ENCODE measurements around the gene OR2T35. TPM values are rescaled to one million over a fixed set of nuclear protein-coding genes. Genes with fewer than 3 reads are reported as not detected.

Gene OR2T35
- total and polyA plus RNA-seq, 2 experiments from 2014 or later = not detected

DNA sequence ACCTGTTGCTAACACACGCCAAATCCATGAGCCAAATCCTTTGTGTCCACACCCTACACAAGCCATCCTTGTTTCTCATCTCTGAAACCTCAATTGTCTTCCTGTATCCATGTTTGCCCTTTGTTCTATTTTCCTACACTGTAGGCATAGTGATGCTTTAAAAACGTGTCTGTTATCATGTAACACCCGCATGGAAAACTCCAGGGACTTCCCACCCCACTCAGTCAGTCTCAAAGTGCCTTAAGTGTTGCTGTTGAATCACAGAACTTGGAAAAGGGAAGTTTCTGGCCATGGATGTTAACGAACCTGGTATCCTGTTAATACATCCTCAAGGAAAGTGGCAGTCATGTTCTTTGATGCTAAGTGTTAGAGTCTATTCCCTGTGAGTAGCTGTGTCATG is 19.9 kb downstream of the OR2T35 start (continued):
- TF ChIP-seq, protein P1, sequence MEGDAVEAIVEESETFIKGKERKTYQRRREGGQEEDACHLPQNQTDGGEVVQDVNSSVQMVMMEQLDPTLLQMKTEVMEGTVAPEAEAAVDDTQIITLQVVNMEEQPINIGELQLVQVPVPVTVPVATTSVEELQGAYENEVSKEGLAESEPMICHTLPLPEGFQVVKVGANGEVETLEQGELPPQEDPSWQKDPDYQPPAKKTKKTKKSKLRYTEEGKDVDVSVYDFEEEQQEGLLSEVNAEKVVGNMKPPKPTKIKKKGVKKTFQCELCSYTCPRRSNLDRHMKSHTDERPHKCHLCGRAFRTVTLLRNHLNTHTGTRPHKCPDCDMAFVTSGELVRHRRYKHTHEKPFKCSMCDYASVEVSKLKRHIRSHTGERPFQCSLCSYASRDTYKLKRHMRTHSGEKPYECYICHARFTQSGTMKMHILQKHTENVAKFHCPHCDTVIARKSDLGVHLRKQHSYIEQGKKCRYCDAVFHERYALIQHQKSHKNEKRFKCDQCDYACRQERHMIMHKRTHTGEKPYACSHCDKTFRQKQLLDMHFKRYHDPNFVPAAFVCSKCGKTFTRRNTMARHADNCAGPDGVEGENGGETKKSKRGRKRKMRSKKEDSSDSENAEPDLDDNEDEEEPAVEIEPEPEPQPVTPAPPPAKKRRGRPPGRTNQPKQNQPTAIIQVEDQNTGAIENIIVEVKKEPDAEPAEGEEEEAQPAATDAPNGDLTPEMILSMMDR (conservative IDR thresholded peaks at IDR 0.05; ENCODE audit: low read depth in 2 of 2) = no peak
- TF ChIP-seq, protein P2, sequence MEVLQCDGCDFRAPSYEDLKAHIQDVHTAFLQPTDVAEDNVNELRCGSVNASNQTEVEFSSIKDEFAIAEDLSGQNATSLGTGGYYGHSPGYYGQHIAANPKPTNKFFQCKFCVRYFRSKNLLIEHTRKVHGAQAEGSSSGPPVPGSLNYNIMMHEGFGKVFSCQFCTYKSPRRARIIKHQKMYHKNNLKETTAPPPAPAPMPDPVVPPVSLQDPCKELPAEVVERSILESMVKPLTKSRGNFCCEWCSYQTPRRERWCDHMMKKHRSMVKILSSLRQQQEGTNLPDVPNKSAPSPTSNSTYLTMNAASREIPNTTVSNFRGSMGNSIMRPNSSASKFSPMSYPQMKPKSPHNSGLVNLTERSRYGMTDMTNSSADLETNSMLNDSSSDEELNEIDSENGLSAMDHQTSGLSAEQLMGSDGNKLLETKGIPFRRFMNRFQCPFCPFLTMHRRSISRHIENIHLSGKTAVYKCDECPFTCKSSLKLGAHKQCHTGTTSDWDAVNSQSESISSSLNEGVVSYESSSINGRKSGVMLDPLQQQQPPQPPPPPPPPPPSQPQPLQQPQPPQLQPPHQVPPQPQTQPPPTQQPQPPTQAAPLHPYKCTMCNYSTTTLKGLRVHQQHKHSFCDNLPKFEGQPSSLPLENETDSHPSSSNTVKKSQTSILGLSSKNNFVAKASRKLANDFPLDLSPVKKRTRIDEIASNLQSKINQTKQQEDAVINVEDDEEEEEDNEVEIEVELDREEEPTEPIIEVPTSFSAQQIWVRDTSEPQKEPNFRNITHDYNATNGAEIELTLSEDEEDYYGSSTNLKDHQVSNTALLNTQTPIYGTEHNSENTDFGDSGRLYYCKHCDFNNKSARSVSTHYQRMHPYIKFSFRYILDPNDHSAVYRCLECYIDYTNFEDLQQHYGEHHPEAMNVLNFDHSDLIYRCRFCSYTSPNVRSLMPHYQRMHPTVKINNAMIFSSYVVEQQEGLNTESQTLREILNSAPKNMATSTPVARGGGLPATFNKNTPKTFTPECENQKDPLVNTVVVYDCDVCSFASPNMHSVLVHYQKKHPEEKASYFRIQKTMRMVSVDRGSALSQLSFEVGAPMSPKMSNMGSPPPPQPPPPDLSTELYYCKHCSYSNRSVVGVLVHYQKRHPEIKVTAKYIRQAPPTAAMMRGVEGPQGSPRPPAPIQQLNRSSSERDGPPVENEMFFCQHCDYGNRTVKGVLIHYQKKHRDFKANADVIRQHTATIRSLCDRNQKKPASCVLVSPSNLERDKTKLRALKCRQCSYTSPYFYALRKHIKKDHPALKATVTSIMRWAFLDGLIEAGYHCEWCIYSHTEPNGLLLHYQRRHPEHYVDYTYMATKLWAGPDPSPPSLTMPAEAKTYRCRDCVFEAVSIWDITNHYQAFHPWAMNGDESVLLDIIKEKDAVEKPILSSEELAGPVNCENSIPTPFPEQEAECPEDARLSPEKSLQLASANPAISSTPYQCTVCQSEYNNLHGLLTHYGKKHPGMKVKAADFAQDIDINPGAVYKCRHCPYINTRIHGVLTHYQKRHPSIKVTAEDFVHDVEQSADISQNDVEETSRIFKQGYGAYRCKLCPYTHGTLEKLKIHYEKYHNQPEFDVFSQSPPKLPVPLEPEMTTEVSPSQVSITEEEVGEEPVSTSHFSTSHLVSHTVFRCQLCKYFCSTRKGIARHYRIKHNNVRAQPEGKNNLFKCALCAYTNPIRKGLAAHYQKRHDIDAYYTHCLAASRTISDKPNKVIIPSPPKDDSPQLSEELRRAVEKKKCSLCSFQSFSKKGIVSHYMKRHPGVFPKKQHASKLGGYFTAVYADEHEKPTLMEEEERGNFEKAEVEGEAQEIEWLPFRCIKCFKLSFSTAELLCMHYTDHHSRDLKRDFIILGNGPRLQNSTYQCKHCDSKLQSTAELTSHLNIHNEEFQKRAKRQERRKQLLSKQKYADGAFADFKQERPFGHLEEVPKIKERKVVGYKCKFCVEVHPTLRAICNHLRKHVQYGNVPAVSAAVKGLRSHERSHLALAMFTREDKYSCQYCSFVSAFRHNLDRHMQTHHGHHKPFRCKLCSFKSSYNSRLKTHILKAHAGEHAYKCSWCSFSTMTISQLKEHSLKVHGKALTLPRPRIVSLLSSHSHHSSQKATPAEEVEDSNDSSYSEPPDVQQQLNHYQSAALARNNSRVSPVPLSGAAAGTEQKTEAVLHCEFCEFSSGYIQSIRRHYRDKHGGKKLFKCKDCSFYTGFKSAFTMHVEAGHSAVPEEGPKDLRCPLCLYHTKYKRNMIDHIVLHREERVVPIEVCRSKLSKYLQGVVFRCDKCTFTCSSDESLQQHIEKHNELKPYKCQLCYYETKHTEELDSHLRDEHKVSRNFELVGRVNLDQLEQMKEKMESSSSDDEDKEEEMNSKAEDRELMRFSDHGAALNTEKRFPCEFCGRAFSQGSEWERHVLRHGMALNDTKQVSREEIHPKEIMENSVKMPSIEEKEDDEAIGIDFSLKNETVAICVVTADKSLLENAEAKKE (CRISPR knock-in tag; IDR thresholded peaks at IDR 0.05) = no peak

DNA sequence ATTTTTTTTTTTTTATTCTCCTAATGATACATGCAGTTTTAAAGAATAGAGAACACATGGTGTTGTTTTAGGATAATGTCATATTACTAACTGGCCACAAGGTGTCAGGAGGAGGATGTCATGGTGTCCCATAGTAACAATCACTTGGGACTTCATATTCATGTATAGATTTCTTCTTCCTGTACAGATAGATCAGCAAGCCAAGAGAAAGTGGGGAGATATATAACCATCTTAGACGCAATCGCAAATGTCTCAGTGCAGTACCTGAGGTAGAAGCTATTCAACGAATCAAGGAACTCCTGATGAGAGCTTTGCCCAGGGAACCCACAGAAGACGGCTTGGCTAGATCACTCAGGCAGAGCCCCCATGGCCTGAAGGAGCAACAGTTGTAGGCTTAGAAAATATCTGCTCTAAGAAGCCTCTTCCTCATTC is 22.5 kb downstream of the OR2T35 start:
- no peaks in the 10 kb centered on the region for H4K20me1 ChIP-seq (replicated peaks; ENCODE audit: insufficient read depth)
- no peak overlapping the region for H3K4me2 ChIP-seq
- no peaks in the 10 kb centered on the region for H3K36me3 ChIP-seq (ENCODE audit: insufficient read depth)
- no peak overlapping the region for H3K27ac ChIP-seq (ENCODE audit: low read depth)
- H3K79me2 ChIP-seq (replicated peaks; ENCODE audit: insufficient read depth) = no peaks in the 10 kb centered on the region
- Mint-ChIP-seq H3K27ac (no peak overlapping the region), H3K9me3 (peaks cover 48% of the 10 kb centered on the region), H3K27me3 (ENCODE audit: insufficient read depth, low read depth, poor library complexity) (no peaks in the 10 kb centered on the region), H3K36me3 (ENCODE audit: low read depth) (peaks cover 10% of the 10 kb centered on the region; the same call in 1 of the 3 replicates), H3K4me1 (no peaks in the 10 kb centered on the region), H3K4me3 (no peak overlapping the region)
- no peaks in the 10 kb centered on the region for H3K27me3 ChIP-seq (ENCODE audit: insufficient read depth)
- no peaks in the 10 kb centered on the region for H3K9me2 ChIP-seq (ENCODE audit: insufficient read depth)
- no peak overlapping the region for H3K4me3 ChIP-seq
- TF ChIP-seq STAT1 (IDR thresholded peaks at IDR 0.05; ENCODE audit: unreplicated experiment) = no peak
- TF ChIP-seq, protein P1 (conservative IDR thresholded peaks at IDR 0.05; ENCODE audit: low read depth in 2 of 2) = peak; percentile 35 to 42
- ATAC-seq (no peak), DNase-seq (ENCODE audit: low spot score) (peak; percentile 6)
- no peaks in the 10 kb centered on the region for H3K4me1 ChIP-seq (ENCODE audit: insufficient read depth)
- H3F3A ChIP-seq (replicated peaks; ENCODE audit: low read depth) = no peaks in the 10 kb centered on the region
- no peak overlapping the region for H2AFZ ChIP-seq

Data from GM23338 (cell line).